ENCODE data around the gene POU2F2.
"Not testable (repeated sequence)": the region's sequence is repeated elsewhere in the genome, so short reads cannot be mapped to it uniquely, and the experiment has no call there.

POU2F2 gene

DNA sequence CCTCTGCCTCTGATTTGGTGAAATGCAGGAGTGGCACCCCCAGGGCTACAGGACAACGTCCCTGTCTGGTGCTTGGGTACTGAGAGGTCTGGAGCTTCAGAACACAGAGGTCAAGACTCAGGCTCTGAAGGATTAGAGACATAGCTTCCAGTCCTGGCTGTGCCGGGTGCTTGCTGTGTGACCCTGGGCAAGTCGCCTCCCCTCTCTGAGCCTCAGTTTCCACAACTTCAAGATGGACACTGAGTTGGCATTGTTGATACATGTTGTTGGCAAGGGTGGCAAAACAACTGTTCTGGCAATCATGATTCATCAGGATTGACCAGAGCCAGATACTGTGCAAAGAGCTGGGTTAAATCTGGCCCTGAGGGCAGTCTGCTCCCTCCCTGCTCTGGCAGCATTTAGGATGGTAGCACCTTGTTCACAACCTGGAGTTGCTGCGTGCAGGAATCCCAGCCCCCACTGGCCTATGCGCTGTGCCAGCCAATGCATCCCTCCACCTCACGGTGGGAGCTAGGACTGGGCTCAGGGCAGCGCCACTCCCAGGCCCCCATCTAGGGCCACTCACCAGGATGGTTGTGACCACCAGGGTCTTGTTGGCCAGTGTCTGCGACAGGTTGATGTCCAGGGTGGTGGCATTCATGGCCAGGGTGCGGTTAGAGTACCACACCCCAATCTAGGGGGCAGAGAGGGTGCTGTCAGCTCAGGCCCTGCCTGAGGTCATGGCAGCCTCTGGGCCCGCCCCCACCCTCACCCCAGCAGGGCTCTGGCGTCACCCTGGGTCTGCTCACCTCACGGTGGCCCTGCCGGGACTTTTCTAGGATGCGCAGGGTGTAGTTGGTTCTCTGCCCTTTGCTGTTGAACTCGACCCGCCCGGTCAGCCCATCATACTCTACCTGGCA, 79.0 kb downstream of the POU2F2 start:
- DNase-seq: no peak

- no peak for DNase-seq
Observed at GRCh38 chr19:42052241-42052863, 79.9 kb downstream of the POU2F2 start.

DNA sequence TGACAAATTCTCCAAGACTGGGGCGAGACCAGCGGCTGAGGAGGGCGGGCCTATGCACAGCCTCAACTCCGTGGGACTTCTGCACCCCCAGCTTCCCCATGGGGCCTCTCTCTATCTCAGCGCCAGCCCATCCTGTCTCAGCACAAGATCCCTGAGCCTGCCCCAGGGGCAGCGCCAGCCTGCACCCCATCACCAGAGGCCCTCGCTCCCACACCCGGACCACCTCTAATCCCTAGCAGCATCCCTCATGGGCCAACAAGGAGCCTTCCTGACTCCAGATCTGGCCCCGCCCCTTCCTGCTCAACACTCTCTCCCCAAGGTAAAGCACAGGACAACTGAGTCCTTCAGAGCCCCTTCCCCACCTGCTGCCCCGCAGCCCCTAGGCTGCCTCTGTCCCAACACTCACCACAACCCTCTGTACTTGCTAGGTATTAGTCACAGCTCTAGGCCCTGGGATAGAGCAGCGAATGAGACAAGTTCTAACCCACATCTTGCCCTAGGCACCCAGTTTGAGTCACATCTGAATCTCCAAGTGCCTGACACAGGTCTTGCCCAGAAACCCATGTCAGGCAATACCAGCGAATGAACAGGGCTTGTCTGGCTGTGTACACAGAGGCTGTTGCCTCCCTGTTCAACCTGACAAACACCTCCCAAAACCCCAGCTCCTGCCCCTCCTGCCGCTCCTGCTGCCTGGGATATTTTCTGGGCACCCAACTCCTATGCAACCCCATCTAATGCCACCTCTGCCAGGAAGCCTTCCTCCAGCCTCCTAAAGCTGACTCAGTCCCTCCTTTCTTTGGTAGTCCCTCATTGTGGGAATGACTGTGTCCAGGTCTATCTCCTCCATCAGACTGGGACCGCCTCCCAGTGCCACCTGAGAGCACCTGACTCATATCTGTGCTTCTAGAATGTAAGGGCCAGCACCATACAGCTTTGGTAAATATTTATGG, 80.8 kb downstream of the POU2F2 start:
- DNase-seq: no peak

DNA sequence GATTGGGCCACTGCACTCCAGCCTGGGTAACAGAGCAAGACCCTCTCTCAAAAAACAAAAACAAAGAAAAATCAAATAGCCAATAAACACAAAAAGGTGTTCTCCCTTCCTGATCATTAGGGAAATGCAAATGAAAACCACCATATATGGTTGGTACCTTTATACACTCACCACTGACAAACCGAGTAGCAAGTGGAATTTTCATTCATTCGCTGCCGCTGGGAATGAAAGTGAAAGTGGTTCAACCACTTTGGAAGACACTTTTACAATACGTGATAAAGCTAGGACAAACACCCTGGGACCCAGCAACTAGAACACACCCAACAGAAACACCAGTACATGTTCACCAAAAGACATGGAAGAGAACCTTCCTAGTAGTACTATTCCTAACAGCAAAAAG, 83.3 kb downstream of the POU2F2 start:
- no peak for DNase-seq

- no peak for DNase-seq
Observed at GRCh38 chr19:42045575-42045974, 86.7 kb downstream of the POU2F2 start.

DNA sequence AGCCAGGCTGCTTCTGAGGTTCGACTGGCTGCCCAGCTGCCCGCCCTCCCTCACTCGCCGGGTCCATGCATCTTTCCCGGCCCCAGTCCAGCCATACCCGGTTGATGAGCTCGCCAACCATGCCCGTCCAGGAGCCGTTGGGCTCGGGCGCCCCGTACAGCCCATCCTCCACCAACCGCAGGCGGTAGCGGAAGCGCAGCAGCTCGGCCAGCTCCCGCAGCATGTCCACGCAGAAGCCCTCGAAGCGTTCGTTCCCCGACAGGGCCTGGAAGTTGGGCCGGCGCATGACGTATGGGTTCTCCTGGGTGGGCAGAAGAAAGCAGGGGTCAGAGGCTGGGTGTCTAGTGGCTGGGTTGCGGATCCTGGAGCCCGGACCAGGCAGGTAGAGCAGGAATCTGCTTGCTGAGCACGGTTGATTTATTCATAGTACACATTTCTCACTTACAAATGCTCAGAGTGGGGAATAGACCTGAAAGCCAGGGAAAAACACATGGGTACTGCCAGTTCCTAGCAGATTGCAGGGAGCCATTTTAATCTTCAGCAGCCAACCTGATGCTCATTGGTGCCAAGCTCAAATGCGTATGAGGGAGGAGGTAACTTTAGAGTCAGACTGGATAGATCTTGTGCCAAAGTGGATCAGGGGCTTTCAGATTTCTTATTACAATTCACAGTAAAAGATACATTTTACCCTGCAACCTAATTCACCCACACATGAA, 89.6 kb downstream of the POU2F2 start:
- no peak for DNase-seq

GRCh38 chr19:42040491-42040890, 91.8 kb downstream of the POU2F2 start:
- not testable (repeated sequence) for DNase-seq

DNA sequence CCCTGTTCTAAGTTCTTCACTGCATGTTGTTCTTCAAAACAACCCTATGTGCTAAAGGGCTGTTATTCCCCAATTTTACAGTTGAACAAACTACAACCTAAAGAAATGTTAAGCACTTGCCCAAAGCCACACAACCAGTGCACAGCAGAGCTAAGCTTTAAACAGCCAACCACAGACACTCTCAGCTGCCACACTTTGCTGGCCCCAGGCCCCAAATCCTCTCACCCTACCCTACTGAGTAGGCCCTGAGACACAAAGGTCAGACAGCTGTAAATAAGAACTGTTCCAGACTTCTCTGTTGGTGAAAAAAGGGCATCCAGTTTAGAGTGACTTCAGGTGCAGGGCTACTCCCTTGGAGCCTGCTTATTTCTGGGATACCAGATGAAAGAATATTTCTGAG, 92.2 kb downstream of the POU2F2 start:
- DNase-seq: no peak

DNA sequence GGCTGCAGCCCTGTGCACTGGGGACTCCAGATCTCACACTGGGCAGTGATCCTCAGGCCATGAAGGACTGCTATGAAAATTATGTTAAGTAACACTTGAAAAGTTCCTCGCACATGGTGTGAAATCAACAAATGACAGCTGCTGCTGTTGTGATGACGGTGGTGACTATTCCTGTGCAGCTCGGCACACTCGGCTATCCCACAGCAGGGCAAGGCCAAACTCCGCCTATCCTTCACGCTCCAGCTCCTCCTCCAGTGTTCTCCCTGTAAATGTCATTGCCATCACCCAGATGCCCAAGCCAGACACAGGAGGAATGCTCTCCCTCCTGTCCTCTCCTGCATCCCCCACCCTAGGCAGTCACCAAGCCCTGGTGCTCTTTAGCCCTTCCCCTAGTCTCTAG, 93.6 kb downstream of the POU2F2 start:
- no peak for DNase-seq

DNA sequence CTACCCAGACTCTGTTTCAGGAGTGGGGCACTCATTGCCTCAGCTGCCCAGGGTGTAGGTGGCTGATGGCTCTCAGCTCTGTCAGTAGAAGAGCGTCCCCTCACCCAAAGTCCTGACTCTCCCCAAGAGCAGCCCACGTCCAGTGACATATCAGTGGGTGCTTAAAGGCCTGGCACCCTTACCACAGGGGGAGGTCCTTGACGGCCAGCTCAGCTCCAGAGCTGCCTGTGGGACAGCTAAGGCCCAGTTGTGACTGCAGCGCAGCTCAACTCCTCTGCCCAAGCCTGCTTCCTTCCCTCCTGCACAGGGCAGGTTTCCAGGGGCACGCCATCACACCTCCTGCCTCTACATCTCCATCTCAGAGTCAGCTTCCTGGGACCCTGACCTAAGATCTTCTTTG, 94.6 kb downstream of the POU2F2 start:
- no peak for DNase-seq
